ENCODE measurements around the gene C17orf107. TPM values are rescaled to one million over a fixed set of nuclear protein-coding genes. Genes with fewer than 3 reads are reported as not detected.

Gene C17orf107
- total RNA-seq, 2 donors from 2014 or later, result 1.3 to 1.8 TPM

DNA sequence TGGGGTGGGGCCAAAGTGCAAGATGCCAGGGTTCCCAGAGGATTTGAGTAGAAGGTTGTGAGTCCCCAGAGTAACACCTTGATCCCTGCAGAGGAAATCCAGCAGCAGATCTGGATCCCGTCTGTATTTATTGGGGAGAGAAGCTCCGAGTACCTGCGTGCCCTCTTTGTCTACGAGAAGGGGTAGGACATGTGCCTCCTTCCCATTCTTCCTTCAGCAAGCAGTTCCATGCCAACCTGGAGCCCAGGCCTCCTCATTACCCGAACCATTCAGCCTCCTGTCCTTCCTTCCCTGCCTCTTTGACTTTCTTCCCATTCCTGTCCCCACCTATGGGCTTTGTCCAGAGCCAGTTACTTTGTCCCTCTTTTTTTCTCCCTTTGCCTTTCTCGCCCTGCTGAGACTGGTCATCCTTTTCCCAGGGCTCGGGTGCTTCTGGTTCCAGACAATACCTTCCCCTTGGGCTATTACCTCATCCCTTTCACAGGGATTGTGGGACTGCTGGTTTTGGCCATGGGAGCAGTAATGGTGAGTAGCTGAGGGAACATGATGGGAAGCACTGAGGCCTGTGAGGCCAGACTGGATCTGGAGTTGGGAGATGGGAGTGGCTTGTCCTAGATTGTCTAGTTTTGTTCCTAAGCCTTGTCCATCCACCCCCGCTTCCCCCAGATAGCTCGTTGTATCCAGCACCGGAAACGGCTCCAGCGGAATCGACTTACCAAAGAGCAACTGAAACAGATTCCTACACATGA, 43.6 kb downstream of the C17orf107 start:
- ATAC-seq, result no peak
- DNase-seq, result no peak
- intact Hi-C loops (cut with DNase I, micrococcal nuclease), result no loop called here

DNA sequence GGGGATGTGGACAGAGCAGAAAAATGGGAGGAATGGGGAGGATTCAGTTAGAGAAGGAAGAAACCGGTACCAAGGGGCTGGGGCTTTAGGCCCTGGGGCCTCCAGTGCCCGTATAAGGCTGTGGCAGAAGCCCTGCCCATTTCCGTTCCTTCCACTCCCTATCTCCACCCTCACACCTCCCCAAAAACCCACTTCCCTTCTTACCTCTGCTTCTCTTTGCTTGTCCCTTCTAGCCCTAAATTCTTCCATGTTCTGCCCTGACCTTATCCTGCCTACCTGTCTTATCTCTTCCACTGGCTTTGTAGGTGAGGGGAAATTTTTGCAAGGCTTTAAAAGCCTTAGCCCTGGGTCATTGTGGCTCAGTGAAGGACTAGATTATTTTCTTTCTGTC, 44.8 kb downstream of the C17orf107 start:
- no peak for DNase-seq
- intact Hi-C loops (cut with DNase I, micrococcal nuclease), result no loop called here
- no peak for ATAC-seq

DNA sequence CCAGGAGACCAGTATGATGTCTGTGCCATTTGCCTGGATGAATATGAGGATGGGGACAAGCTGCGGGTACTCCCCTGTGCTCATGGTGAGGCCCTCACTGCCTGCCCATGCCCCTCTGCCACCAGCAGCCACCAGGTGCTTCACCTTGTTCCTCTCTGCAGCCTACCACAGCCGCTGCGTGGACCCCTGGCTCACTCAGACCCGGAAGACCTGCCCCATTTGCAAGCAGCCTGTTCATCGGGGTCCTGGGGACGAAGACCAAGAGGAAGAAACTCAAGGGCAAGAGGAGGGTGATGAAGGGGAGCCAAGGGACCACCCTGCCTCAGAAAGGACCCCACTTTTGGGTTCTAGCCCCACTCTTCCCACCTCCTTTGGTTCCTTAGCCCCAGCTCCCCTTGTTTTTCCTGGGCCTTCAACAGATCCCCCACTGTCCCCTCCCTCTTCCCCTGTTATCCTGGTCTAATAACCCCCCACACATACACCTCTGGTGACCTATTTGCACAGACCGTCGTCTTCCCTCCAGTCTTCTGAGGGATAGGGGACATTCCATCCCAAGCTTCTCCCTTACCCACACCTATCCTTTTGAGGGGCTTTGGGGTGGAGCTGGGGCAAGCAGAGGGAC, 45.3 kb downstream of the C17orf107 start:
- intact Hi-C loops (cut with DNase I, micrococcal nuclease), result no loop called here
- DNase-seq, result no peak
- ATAC-seq, result no peak

DNA sequence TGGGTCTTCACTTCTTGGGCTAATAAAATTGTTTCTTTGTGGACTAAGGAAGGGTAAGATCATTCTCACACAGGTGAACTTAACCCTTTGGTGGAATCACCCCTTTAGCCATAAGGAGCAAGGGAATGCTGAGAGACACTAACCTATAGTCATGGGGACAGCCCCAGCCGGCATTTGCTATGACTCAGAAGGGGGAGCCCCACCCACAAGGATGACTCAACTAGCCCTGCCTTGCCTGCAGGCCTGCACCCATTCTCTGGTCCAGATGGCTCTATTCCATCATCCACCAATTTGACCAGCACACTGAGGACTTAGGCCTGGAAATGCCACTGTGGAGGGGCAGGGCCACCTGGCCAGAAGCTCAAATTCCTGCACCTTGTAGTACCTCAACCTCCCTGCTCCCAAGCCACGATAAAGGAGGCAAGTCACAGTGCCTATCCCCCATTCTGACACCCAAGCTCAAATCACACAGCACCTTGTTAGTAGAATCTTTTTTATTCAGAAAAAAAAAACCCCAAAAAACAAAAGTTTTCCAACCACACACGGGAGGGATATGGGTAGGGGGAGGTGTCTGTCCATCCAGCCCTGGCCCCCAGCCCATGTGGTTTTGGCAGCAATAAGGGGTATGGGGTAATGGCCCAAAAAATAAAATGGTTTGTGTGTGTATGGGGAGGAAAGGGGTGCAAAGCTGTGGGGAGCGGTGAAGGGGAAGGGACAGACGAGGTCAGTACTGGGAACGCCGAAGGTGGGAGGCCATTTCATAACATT, 46.0 kb downstream of the C17orf107 start:
- DNase-seq (peak; percentile 78 to 88), ATAC-seq (peak; percentile 23)
- intact Hi-C loops (cut with DNase I, micrococcal nuclease), result no loop called here

DNA sequence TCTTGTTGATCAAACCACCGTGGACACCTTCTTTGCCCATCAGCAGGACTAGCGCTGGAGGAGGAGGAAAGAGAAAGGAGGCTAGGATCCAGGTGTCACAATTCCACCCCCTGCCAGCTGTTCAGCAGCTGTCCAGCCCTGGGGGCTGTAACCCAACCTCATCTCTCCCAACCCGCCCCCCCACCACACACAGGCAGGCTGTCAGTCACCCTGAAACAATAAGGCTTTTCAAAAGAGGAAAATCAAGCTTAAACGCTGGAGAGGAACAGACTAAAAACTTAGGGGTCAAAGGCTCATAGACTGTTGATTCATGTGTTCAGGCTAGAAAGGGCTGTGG, 46.6 kb downstream of the C17orf107 start:
- no peak for ATAC-seq
- intact Hi-C loops (cut with DNase I, micrococcal nuclease), result no loop called here
- no peak for DNase-seq

DNA sequence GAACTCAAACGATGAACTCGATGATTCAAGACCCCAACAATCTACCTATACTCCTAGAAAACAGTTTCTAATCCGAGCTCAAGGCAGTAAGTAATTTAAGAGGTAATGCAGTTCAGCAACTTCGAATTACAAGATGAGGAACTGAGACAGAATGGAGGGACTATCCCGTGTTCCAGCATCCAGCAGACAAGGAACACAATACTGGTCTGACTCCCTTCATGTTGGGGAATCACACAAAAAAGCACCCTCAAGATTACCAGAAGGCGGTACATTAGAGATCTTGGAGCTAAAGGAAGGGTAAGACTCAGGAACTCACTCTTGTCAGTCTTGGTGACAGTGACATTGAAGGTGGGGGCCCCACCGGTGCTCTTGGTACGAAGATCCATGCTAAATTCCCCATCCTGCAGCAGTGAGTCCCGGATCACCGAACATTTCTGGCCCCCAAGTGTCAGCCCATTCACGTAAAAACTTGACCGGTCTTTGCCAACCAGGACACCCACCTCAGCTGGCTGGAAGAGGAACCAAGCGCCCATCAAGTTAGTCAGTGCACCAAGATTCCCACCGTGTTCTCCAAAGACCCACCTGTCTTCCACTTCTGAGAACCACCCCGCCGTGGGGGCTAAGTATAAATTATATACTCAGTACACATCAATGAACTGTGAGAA, 47.1 kb downstream of the C17orf107 start:
- intact Hi-C loops (cut with DNase I, micrococcal nuclease), result no loop called here
- DNase-seq (no peak), ATAC-seq (no peak)

DNA sequence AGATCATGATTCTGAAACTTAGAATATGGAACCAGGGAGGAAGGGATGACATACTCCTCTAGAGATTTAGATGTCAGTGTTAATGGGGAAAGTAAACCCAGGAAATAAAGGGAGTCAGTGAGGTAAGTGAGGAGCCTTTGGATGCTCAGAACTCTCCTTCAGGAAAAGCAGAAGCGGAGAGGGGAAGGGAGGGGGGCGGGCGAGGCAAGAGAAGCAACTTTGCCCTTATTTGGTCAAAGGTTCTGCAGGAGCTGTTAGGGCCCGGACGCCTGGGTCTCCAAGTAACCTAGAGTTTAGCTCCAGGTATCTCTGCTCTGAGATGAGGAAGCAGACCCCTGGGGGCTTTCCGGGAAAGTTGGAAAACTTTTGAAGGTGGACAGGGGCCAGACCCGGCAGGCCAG, 47.7 kb downstream of the C17orf107 start:
- intact Hi-C loops (cut with DNase I, micrococcal nuclease), result no loop called here
- DNase-seq, result peak in 1 of 2 donors; percentile 39
- no peak for ATAC-seq

DNA sequence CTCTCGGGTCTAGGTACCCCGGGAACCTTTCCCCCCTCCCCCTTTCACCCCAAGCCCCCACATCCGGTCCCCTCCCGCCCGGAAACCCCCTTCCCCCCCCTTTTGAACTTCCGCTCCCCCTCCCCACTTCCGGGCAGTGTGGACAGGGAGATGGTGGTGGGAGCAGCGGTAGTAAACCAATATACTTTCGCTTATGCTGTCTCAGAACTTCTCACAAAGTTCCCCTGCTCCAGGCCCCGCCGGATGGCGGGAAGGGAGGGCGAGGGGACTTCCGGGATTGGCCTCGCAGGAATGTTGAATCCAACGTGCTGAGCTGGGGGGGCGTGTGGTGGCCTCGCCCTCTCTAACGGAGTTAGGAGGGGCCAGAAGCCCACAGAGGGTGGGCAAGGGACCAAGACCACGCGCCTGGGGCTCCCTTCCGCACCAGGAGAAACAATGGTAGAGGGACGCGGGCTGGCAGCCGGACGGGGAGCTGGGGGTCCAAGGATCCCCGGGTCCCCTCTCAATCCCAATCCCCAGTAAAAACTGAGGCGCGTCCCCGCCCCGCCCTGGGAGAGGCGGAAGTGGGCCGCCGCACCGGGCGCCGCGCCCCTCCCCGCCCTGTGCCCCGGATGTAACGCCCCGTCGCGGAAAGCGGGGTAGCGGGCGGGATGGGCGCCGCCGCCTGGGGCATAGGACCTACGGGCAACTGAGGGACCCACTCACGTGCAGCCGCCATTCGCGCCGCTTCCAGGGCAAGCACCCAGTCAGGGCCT, 48.3 kb downstream of the C17orf107 start:
- intact Hi-C loops (cut with DNase I, micrococcal nuclease), result no loop called here
- ATAC-seq, result peak; percentile 53
- DNase-seq, result peak; percentile 71 to 86

DNA sequence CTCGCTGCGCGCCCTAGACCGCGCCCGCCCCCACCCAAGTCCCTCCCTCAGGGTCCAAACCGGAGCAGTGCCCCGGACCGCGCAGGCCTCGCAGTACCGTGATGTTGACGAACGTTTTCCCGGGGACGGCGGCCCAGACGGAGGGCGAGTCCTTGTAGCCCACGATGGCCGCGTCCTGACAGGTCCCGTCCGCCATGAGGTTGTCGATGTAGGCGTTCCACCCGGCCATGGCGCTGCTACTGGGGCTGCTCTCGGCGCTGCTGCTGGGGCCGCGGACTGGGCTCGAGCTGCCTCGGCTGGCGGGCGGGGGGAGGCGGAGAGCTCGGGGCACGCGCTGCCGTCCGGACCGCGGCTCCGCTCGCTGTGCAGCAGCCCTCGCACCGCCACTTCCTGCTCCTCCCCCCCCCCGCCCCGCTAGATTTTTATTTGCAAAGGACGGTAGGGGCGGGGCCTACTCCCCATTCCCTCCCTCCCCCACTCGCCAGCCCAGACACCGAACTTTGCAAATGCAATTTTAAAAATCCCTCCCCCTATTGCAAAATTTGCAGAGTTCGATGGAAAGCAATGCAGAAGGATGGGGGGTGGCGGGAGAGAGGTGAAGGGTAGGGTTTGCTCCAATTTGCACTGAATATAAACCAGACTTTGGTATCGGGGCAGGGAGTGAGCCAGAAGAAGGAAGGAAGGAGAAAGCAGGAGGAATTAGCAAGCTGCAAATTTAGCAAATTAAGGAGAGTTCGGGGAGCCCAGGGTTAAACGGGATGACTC, 49.0 kb downstream of the C17orf107 start, which contains the start of gene PFN1:
TSS of gene PFN1 (minus strand) at position 365 of the 765 bp plus-strand sequence. CDS start at position 229, 136 bp downstream.
- intact Hi-C loops (cut with DNase I, micrococcal nuclease), result no loop called here
- peak; percentile 61 for ATAC-seq
- DNase-seq, result peak; percentile 91 to 93

DNA sequence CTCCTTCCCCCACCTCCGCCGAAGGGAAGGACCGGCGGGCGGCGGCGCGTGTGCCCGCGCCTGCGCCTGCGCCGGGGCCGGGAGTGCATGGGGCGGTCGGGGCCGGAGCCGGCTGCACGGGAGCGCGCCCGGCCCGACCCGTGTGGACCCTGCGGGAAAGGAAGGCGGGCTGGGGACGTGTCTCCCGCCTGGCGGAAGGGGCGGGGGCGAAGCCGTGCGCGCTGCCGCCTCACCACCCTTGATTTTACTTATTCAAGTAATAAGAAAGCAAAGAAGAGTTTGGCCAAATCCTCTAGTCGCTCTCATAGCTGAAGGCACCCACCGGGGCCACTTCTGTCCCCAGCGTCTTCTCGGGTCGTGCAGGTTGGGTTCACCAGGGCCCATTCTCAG, 49.6 kb downstream of the C17orf107 start:
- DNase-seq (peak; percentile 84 to 87), ATAC-seq (peak; percentile 57)
- intact Hi-C loops (cut with DNase I, micrococcal nuclease), result no loop called here

DNA sequence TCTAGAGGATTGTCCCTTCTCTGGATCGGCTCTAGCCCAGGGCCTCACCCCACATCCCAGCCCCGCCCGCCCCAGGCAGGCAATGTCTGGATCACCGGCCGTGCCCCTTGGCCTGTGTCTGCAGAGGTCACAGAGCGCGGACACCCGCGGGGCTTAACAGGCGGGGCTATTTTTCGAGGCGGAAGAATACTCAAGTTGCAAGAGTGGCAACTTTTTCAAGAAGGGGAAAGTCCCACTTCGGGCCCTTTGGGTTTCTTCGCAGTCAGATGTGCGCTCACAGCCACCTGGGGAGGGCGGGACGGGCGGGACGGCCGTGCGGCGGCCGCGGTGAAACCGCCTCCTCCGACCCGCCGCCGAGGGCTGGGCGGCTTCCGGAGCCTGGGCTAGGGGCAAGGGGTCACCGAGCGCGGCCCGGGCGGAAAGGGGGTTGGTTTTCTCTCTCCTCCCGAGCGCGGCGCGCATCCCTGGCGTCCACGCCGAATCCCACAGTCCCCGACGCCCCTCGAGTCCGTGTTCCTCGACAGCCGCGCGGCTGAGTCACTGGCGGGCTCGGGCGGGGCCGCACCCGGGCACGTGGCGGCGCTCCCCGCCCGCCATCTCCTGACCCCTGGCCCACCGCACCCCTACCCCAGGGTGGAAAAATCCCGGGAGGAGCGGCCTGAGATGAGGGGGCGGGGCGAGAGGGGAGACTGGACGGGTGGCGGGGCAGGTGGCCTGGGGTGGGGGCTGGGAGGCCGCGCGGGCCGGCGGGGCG, 50.2 kb downstream of the C17orf107 start:
- ATAC-seq, result peak; percentile 57
- intact Hi-C loops (cut with DNase I, micrococcal nuclease), result no loop called here
- DNase-seq, result peak; percentile 90 to 91

DNA sequence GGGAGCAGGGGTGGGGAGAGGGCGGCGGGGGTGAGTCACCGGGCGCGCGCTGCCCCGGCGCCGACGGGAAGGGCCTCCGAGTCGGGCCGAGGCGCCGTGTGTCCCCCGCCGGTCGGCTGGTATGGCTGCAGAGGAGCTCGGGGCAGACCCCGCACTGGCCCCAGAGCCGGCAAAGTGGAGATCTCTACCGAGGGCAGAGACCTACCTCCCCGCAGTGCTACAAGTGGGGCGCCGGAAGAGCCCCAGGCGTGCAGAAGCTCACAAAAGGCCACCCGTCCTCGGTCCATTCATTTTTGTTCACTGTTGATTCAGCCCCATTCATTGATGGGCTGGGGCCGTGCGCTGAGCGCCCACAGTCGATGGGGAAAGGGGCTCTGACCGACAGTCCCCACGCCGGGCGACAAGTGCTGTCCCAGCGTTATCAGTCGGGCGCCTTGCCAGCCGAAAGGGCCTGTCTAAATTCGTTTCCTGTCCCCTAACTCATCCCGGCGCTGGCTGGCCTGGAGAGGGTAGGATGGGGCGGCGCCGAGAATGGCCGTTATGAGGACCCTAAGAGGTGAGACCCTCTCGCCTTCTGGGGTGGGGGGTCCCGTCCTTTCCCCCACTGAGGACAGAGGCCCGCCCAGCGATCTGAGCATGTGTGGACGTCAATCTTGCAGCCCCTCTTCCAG, 50.9 kb downstream of the C17orf107 start:
- DNase-seq, result peak; percentile 74 to 86
- ATAC-seq, result no peak
- intact Hi-C loops (cut with DNase I, micrococcal nuclease), result no loop called here

DNA sequence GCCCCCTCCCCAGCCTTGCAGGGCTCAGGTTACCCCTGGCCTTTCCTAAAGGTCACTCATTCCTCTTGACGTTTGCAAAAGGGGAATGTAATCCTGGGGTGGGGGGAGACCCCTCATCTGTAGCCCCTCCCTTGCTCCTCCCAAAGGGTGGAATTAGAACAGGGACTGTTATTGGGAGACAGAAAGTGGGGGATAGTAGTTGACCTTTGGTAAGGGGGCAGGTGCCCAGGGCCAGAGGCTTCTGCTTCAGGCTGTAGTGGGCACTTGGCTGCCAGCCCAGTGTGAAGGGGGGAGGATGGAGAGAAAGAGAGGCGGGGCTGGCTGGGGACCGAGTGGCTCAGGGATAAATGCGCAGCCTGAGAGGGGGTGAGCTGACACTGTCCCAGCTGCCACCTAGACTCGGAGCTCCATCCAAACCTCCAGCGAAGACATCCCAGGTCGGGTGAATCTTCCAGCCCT, 51.4 kb downstream of the C17orf107 start, which contains the start of gene ENO3:
TSS of gene ENO3 (plus strand) at position 374 of the 459 bp plus-strand sequence. CDS start 711 bp downstream, outside the sequence.
- peak in 1 of 2 donors; percentile 50 for DNase-seq

DNA sequence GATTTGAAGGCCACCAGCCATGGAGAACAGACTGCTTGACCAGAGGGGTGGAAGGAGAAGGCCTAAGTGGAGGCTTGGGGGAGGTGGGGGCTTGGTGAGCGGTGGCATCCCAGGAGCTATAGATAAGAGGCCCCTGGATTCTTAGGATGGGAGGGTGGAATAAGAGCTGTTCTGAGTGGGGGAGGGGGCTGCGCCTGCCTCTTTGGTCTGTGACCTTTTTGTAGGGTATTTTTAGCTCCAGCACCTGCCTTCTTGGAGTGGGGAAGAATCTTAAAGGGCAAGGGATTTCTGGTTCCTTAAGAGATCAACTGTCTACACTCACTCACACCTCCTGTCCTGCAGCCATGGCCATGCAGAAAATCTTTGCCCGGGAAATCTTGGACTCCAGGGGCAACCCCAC, 52.1 kb downstream of the C17orf107 start:
- intact Hi-C loops (cut with DNase I, micrococcal nuclease), result no loop called here
- no peak for DNase-seq
- ATAC-seq, result no peak

More for the DNA sequence above, 51.4 kb downstream of the C17orf107 start, which contains the start of gene ENO3:
- no peak for ATAC-seq
- intact Hi-C loops (cut with DNase I, micrococcal nuclease), result no loop called here
